Upper lobe of left lung (tissue), 4 donors: ENCODE measurements around the gene GNG8.

Experiments used
- EP300 ChIP-seq, 4 donors: sonication (generic); formaldehyde crosslinking; IDR thresholded peaks; one replicate each; pipeline ENCODE4 v1.5.1; 2017; ENCODE audit warnings: antibody characterized with exemption in 4 of 4, control low read depth in 2 of 4
- POLR2A ChIP-seq, 4 donors: fragments of 450-650 bp; IDR thresholded peaks; one replicate each; pipeline ENCODE4 v1.5.1; 2016 to 2017; ENCODE audit warnings: antibody characterized with exemption in 4 of 4, mild to moderate bottlenecking in 2 of 4
- POLR2AphosphoS5 ChIP-seq, 2 donors: sonication (generic); formaldehyde crosslinking; IDR thresholded peaks; one replicate each; pipeline ENCODE4 v1.5.1; 2017; ENCODE audit warnings: antibody characterized with exemption in 2 of 2
- TF ChIP-seq, protein P1 (sequence below), 6 experiments: fragments of 450-650 bp in 4 of 6; fragments of 200-600 bp in 2 of 6; sonication (generic) in 2 of 6; IDR thresholded peaks; one replicate each; pipeline ENCODE4 v1.5.1; 2016 to 2019; ENCODE audit warnings: antibody characterized with exemption in 6 of 6

DNA sequence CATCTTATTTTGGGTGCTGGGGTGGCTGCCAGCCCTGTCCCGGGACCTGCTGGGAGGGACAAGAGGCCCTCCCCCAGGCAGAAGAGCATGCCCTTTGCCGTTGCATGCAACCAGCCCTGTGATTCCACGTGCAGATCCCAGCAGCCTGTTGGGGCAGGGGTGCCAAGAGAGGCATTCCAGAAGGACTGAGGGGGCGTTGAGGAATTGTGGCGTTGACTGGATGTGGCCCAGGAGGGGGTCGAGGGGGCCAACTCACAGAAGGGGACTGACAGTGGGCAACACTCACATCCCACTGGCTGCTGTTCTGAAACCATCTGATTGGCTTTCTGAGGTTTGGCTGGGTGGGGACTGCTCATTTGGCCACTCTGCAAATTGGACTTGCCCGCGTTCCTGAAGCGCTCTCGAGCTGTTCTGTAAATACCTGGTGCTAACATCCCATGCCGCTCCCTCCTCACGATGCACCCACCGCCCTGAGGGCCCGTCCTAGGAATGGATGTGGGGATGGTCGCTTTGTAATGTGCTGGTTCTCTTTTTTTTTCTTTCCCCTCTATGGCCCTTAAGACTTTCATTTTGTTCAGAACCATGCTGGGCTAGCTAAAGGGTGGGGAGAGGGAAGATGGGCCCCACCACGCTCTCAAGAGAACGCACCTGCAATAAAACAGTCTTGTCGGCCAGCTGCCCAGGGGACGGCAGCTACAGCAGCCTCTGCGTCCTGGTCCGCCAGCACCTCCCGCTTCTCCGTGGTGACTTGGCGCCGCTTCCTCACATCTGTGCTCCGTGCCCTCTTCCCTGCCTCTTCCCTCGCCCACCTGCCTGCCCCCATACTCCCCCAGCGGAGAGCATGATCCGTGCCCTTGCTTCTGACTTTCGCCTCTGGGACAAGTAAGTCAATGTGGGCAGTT is 26.2 kb downstream of the GNG8 start:
- TF ChIP-seq, protein P1, sequence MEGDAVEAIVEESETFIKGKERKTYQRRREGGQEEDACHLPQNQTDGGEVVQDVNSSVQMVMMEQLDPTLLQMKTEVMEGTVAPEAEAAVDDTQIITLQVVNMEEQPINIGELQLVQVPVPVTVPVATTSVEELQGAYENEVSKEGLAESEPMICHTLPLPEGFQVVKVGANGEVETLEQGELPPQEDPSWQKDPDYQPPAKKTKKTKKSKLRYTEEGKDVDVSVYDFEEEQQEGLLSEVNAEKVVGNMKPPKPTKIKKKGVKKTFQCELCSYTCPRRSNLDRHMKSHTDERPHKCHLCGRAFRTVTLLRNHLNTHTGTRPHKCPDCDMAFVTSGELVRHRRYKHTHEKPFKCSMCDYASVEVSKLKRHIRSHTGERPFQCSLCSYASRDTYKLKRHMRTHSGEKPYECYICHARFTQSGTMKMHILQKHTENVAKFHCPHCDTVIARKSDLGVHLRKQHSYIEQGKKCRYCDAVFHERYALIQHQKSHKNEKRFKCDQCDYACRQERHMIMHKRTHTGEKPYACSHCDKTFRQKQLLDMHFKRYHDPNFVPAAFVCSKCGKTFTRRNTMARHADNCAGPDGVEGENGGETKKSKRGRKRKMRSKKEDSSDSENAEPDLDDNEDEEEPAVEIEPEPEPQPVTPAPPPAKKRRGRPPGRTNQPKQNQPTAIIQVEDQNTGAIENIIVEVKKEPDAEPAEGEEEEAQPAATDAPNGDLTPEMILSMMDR (IDR thresholded peaks at IDR 0.05), result no peak
- TF ChIP-seq POLR2A (IDR thresholded peaks at IDR 0.05) (no peak), EP300 (IDR thresholded peaks at IDR 0.05) (no peak), POLR2AphosphoS5 (IDR thresholded peaks at IDR 0.05) (no peak)
